ENCODE results near the gene TBX1. TPM values are rescaled to one million over a fixed set of nuclear protein-coding genes. Genes with fewer than 3 reads are reported as not detected.

Gene TBX1
- total RNA-seq, 2 donors from 2014 or later: 0.12 TPM; not detected in 1

- H3K4me1 Mint-ChIP-seq (ENCODE audit: low read depth): no peaks in the 10 kb centered on the region
- H3K27me3 Mint-ChIP-seq (ENCODE audit: low read depth): no peaks in the 10 kb centered on the region
- H3K27ac Mint-ChIP-seq: no peak overlapping the region
- DNase-seq: no peak
- ATAC-seq (replicated peaks in 1 of 2): no peak
- no peaks in the 10 kb centered on the region for H3K9me3 Mint-ChIP-seq
- no peak overlapping the region for H3K4me3 Mint-ChIP-seq
- no peaks in the 10 kb centered on the region for H3K36me3 Mint-ChIP-seq (ENCODE audit: insufficient read depth in 2 of 2)
Observed at GRCh38 chr22:19815093-19815822, 54.7 kb downstream of the TBX1 start.

- H3K36me3 Mint-ChIP-seq (ENCODE audit: insufficient read depth in 2 of 2): no peaks in the 10 kb centered on the region
- H3K4me1 Mint-ChIP-seq (ENCODE audit: low read depth): no peaks in the 10 kb centered on the region
- no peak for ATAC-seq (replicated peaks in 1 of 2)
- no peak overlapping the region for H3K4me3 Mint-ChIP-seq
- no peak for DNase-seq
- H3K9me3 Mint-ChIP-seq: no peaks in the 10 kb centered on the region
- no peaks in the 10 kb centered on the region for H3K27me3 Mint-ChIP-seq (ENCODE audit: low read depth)
- no peak overlapping the region for H3K27ac Mint-ChIP-seq
Observed at GRCh38 chr22:19815823-19816290, 55.3 kb downstream of the TBX1 start.

GRCh38 chr22:19816372-19817119 lies 56.0 kb downstream of the TBX1 start:
- Mint-ChIP-seq H3K4me1 (ENCODE audit: low read depth) (no peaks in the 10 kb centered on the region), H3K27me3 (ENCODE audit: low read depth) (no peaks in the 10 kb centered on the region), H3K4me3 (no peak overlapping the region), H3K27ac (no peak overlapping the region), H3K36me3 (ENCODE audit: insufficient read depth in 2 of 2) (no peaks in the 10 kb centered on the region), H3K9me3 (no peaks in the 10 kb centered on the region)
- ATAC-seq (replicated peaks in 1 of 2) (no peak), DNase-seq (no peak)

Other genes starting within 250 kb of the TBX1 start
- gene CLDN5, start 236.4 kb upstream of the TBX1 start, total RNA-seq: under 1 TPM; 0.30 to 0.36 TPM
- 1 to 10 TPM; 1.8 to 1.9 TPM for gene SEPTIN5, start 46.3 kb upstream of the TBX1 start, total RNA-seq
- under 1 TPM in 1 of 2 donors, not detected in 1; 0.17 TPM for gene GP1BB, start 37.2 kb upstream of the TBX1 start, total RNA-seq
- 10 to 100 TPM; 13.9 to 20.5 TPM for gene GNB1L, start 94.1 kb downstream of the TBX1 start, total RNA-seq
- 10 to 100 TPM; 15.0 to 16.3 TPM for gene RTL10, start 94.1 kb downstream of the TBX1 start, total RNA-seq
- gene COMT, start 181.0 kb downstream of the TBX1 start, total RNA-seq: 100 to 1,000 TPM in 1 of 2 donors, 10 to 100 TPM in 1; 97.4 to 101 TPM
- 10 to 100 TPM; 21.3 to 23.4 TPM for gene TXNRD2, start 181.0 kb downstream of the TBX1 start, total RNA-seq

All from activated T-cell treated with anti-CD3 and anti-CD28 coated beads, Interleukin-2, amount 50 U/mL, for 72 hours (primary cell).